Stromal cell of bone marrow (primary cell): Measurements from ENCODE around the gene PODN.

ENCODE experiments used
- DNase-seq: peaks from one replicate; pipeline ENCODE4 v3.0.0-alpha.2; 2012; ENCODE audit warnings: low read depth

The PODN gene

GRCh38 chr1:53133261-53134041 is 71.4 kb downstream of the PODN start:
- DNase-seq: no peak

- DNase-seq: no peak
Measured at GRCh38 chr1:53134042-53134485, 72.1 kb downstream of the PODN start.
